ENCODE results near the gene MYH3.
"Not testable (repeated sequence)": the region's sequence is repeated elsewhere in the genome, so short reads cannot be mapped to it uniquely, and the experiment has no call there.

The MYH3 gene

GRCh38 chr17:10657148-10657547 lies at the start of gene MYH3:
MYH3 (minus strand) TSS chr17:10657309; CDS start chr17:10655064, 2,245 bp downstream.
- FAIRE-seq: no peak

GRCh38 chr17:10705727-10706126 lies 48.6 kb upstream of the MYH3 start:
- FAIRE-seq: no peak

GRCh38 chr17:10702574-10702973 lies 45.5 kb upstream of the MYH3 start:
- no peak for FAIRE-seq

GRCh38 chr17:10699856-10700255 lies 42.7 kb upstream of the MYH3 start:
- no peak for FAIRE-seq

- no peak for FAIRE-seq
These were observed 41.1 kb upstream of the MYH3 start for GRCh38 chr17:10698096-10698818.

GRCh38 chr17:10697092-10698081 lies 40.3 kb upstream of the MYH3 start, which contains the start of the genes ADPRM and SCO1:
ADPRM (plus strand) TSS chr17:10697594; CDS start chr17:10704927, 7,333 bp downstream.
SCO1 (minus strand) TSS chr17:10697533; CDS start chr17:10697507, 26 bp downstream.
- FAIRE-seq: no peak

- FAIRE-seq: not testable (repeated sequence)
These were observed 38.8 kb upstream of the MYH3 start for GRCh38 chr17:10695875-10696407.

GRCh38 chr17:10687499-10687898 lies 30.4 kb upstream of the MYH3 start:
- FAIRE-seq: no peak

- FAIRE-seq: no peak
These were observed 26.7 kb upstream of the MYH3 start for GRCh38 chr17:10683853-10684252.

GRCh38 chr17:10681866-10682446 lies 24.8 kb upstream of the MYH3 start:
- FAIRE-seq: no peak

- no peak for FAIRE-seq
These were observed 17.6 kb upstream of the MYH3 start for GRCh38 chr17:10674704-10675103.

- no peak for FAIRE-seq
These were observed 16.2 kb upstream of the MYH3 start for GRCh38 chr17:10673312-10673711.

GRCh38 chr17:10668775-10669174 lies 11.7 kb upstream of the MYH3 start:
- FAIRE-seq: no peak

GRCh38 chr17:10666906-10667305 lies 9.8 kb upstream of the MYH3 start:
- FAIRE-seq: no peak

- FAIRE-seq: no peak
These were observed 7.5 kb upstream of the MYH3 start for GRCh38 chr17:10664571-10664970.

- no peak for FAIRE-seq
These were observed 6.1 kb upstream of the MYH3 start for GRCh38 chr17:10663231-10663630.

- FAIRE-seq: no peak
These were observed 4.3 kb upstream of the MYH3 start for GRCh38 chr17:10661437-10661836.

GRCh38 chr17:10657879-10658278 lies 770 bp upstream of the MYH3 start:
- FAIRE-seq: no peak

- no peak for FAIRE-seq
These were observed 3.1 kb downstream of the MYH3 start for GRCh38 chr17:10653987-10654386.

- FAIRE-seq: no peak
These were observed 4.0 kb downstream of the MYH3 start for GRCh38 chr17:10652984-10653659.

GRCh38 chr17:10651927-10652326 lies 5.2 kb downstream of the MYH3 start:
- no peak for FAIRE-seq

GRCh38 chr17:10649602-10650001 lies 7.5 kb downstream of the MYH3 start:
- no peak for FAIRE-seq
